ENCODE results near the gene TTLL5.

DNA sequence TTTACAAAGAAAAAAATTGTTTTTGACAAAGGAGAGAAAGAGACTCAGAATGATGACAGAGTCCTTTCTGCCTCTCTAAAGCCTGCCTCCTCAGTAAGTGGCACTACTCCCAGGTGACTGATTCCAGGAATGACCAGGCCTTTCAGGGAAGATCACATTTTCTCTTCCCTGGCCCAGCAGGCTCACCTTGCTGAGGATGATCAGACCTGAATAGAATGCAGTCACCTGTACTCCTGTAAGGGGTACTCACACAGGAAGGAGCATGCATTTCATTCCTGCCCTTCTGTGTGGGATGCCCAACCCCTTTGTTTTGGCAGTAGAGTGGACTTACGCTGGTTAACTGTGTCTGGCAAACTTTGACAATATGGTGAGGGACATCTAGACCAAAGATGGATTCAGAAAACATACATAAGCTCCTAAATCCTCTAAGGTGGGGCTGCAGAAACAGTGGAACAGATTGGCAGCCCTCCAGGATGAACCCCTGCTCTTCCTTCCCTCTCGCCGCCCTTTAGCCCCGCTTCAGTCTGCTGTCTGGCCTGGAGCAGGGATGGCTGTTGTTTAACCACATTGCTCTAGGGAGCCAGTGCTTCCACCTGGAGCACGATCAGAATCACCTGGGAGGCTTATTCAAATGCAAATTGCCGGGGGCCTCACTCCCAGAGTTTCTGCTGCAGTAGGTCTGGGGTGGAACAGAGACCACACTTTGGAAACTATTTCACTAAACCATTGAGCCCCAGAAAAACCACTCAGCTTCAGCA, 30.2 kb upstream of the TTLL5 start:
- TF ChIP-seq, protein P1, sequence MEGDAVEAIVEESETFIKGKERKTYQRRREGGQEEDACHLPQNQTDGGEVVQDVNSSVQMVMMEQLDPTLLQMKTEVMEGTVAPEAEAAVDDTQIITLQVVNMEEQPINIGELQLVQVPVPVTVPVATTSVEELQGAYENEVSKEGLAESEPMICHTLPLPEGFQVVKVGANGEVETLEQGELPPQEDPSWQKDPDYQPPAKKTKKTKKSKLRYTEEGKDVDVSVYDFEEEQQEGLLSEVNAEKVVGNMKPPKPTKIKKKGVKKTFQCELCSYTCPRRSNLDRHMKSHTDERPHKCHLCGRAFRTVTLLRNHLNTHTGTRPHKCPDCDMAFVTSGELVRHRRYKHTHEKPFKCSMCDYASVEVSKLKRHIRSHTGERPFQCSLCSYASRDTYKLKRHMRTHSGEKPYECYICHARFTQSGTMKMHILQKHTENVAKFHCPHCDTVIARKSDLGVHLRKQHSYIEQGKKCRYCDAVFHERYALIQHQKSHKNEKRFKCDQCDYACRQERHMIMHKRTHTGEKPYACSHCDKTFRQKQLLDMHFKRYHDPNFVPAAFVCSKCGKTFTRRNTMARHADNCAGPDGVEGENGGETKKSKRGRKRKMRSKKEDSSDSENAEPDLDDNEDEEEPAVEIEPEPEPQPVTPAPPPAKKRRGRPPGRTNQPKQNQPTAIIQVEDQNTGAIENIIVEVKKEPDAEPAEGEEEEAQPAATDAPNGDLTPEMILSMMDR (conservative IDR thresholded peaks at IDR 0.05 in 1 of 2, IDR thresholded peaks at IDR 0.05 in 1 of 2; ENCODE audit: low read depth in 1 of 2, low read length in 2 of 2): no peak
- no peak for TF ChIP-seq EZH2 (IDR thresholded peaks at IDR 0.05; ENCODE audit: low read length, missing control alignments)
